Measurements from ENCODE around the gene STXBP5. TPM values are rescaled to one million over a fixed set of nuclear protein-coding genes. Genes with fewer than 3 reads are reported as not detected.
A peak's percentile ranks its signal among the peaks of the same experiment; 100 is the strongest.

STXBP5 gene
- 12.1 and 30.5 TPM in 2 replicates for total RNA-seq (2014; rRNA removed; shearing (Covaris generic); ENCODE audit: low replicate concordance)

- H3K79me2 ChIP-seq (ENCODE audit: low read length), result peaks cover 56% of the 10 kb centered on the region
- H3K36me3 ChIP-seq (ENCODE audit: insufficient read depth, low read length), result peaks cover 5% of the 10 kb centered on the region; the same call in 1 of the 2 replicates
- peak within 1 kb of the TSS; percentile 91 for H3K4me2 ChIP-seq (ENCODE audit: low read depth, low read length, poor library complexity, severe bottlenecking)
- no peaks in the 10 kb centered on the region for H3K9me3 ChIP-seq (ENCODE audit: low read length)
- H3K4me1 ChIP-seq (ENCODE audit: low read length), result peaks cover 44% of the 10 kb centered on the region
- H3K4me3 ChIP-seq (ENCODE audit: low read length), result peak within 1 kb of the TSS; percentile 93
- H3K9ac ChIP-seq (ENCODE audit: low read length), result peak within 1 kb of the TSS; percentile 95
- no peaks in the 10 kb centered on the region for H3K9me2 ChIP-seq (replicated peaks; ENCODE audit: insufficient read depth, low read length)
- peak within 1 kb of the TSS; percentile 77 for H3K27ac ChIP-seq (ENCODE audit: low read length)
- no peaks in the 10 kb centered on the region for H3K27me3 ChIP-seq (ENCODE audit: low read length)
- H4K20me1 ChIP-seq (ENCODE audit: insufficient read depth, low read depth, low read length), result no peaks in the 10 kb centered on the region
- H2AFZ ChIP-seq (ENCODE audit: low read length), result peak within 1 kb of the TSS; percentile 96
- DNase-seq, result peak; percentile 78
Measured at GRCh38 chr6:147204060-147204785, at the start of gene STXBP5. Gene STXBP5 (plus strand): TSS chr6:147204417. CDS start chr6:147204533, 116 bp downstream.

- Histone ChIP-seq H3K27me3 (ENCODE audit: low read length) (no peaks in the 10 kb centered on the region), H3K9ac (ENCODE audit: low read length) (no peak overlapping the region), H4K20me1 (ENCODE audit: insufficient read depth, low read depth, low read length) (no peaks in the 10 kb centered on the region), H3K9me3 (ENCODE audit: low read length) (no peaks in the 10 kb centered on the region), H3K27ac (ENCODE audit: low read length) (no peak overlapping the region), H3K79me2 (ENCODE audit: low read length) (no peaks in the 10 kb centered on the region), H3K4me3 (ENCODE audit: low read length) (no peak overlapping the region), H3K4me1 (ENCODE audit: low read length) (no peaks in the 10 kb centered on the region), H2AFZ (ENCODE audit: low read length) (no peak overlapping the region), H3K36me3 (ENCODE audit: insufficient read depth, low read length) (no peaks in the 10 kb centered on the region), H3K4me2 (ENCODE audit: low read depth, low read length, poor library complexity, severe bottlenecking) (no peak overlapping the region), H3K9me2 (replicated peaks; ENCODE audit: insufficient read depth, low read length) (no peaks in the 10 kb centered on the region)
- DNase-seq, result no peak
Measured at GRCh38 chr6:147154454-147154853, 49.8 kb upstream of the STXBP5 start.

GRCh38 chr6:147156218-147156617 lies 48.0 kb upstream of the STXBP5 start:
- H3K36me3 ChIP-seq (ENCODE audit: insufficient read depth, low read length), result no peaks in the 10 kb centered on the region

GRCh38 chr6:147156799-147157382 lies 47.3 kb upstream of the STXBP5 start:
- Histone ChIP-seq H3K9ac (ENCODE audit: low read length) (no peak overlapping the region), H3K4me2 (ENCODE audit: low read depth, low read length, poor library complexity, severe bottlenecking) (no peak overlapping the region)

More at GRCh38 chr6:147156218-147156617, 48.0 kb upstream of the STXBP5 start:
- no peaks in the 10 kb centered on the region for H3K9me3 ChIP-seq (ENCODE audit: low read length)
- no peaks in the 10 kb centered on the region for H4K20me1 ChIP-seq (ENCODE audit: insufficient read depth, low read depth, low read length)
- H3K9me2 ChIP-seq (replicated peaks; ENCODE audit: insufficient read depth, low read length), result no peaks in the 10 kb centered on the region
- H3K4me3 ChIP-seq (ENCODE audit: low read length), result no peak overlapping the region
- H3K9ac ChIP-seq (ENCODE audit: low read length), result no peak overlapping the region
- H3K27ac ChIP-seq (ENCODE audit: low read length), result no peak overlapping the region
- no peaks in the 10 kb centered on the region for H3K27me3 ChIP-seq (ENCODE audit: low read length)
- DNase-seq, result no peak
- no peak overlapping the region for H2AFZ ChIP-seq (ENCODE audit: low read length)
- H3K4me1 ChIP-seq (ENCODE audit: low read length), result no peaks in the 10 kb centered on the region
- H3K4me2 ChIP-seq (ENCODE audit: low read depth, low read length, poor library complexity, severe bottlenecking), result no peak overlapping the region
- H3K79me2 ChIP-seq (ENCODE audit: low read length), result no peaks in the 10 kb centered on the region

GRCh38 chr6:147157930-147158329 lies 46.3 kb upstream of the STXBP5 start:
- no peak overlapping the region for H3K4me3 ChIP-seq (ENCODE audit: low read length)
- no peaks in the 10 kb centered on the region for H3K9me2 ChIP-seq (replicated peaks; ENCODE audit: insufficient read depth, low read length)
- no peaks in the 10 kb centered on the region for H3K27me3 ChIP-seq (ENCODE audit: low read length)
- no peak overlapping the region for H3K27ac ChIP-seq (ENCODE audit: low read length)
- no peak overlapping the region for H3K9ac ChIP-seq (ENCODE audit: low read length)
- H3K9me3 ChIP-seq (ENCODE audit: low read length), result no peaks in the 10 kb centered on the region
- DNase-seq, result no peak
- no peak overlapping the region for H2AFZ ChIP-seq (ENCODE audit: low read length)
- no peaks in the 10 kb centered on the region for H3K4me1 ChIP-seq (ENCODE audit: low read length)
- H3K4me2 ChIP-seq (ENCODE audit: low read depth, low read length, poor library complexity, severe bottlenecking), result no peak overlapping the region
- no peaks in the 10 kb centered on the region for H3K36me3 ChIP-seq (ENCODE audit: insufficient read depth, low read length)
- no peaks in the 10 kb centered on the region for H3K79me2 ChIP-seq (ENCODE audit: low read length)
- H4K20me1 ChIP-seq (ENCODE audit: insufficient read depth, low read depth, low read length), result no peaks in the 10 kb centered on the region

More at GRCh38 chr6:147156799-147157382, 47.3 kb upstream of the STXBP5 start:
- no peaks in the 10 kb centered on the region for H3K9me3 ChIP-seq (ENCODE audit: low read length)
- H3K79me2 ChIP-seq (ENCODE audit: low read length), result no peaks in the 10 kb centered on the region
- H3K4me1 ChIP-seq (ENCODE audit: low read length), result no peaks in the 10 kb centered on the region
- H4K20me1 ChIP-seq (ENCODE audit: insufficient read depth, low read depth, low read length), result no peaks in the 10 kb centered on the region
- no peak overlapping the region for H3K27ac ChIP-seq (ENCODE audit: low read length)
- H2AFZ ChIP-seq (ENCODE audit: low read length), result no peak overlapping the region
- DNase-seq, result no peak
- H3K27me3 ChIP-seq (ENCODE audit: low read length), result no peaks in the 10 kb centered on the region
- no peaks in the 10 kb centered on the region for H3K9me2 ChIP-seq (replicated peaks; ENCODE audit: insufficient read depth, low read length)
- H3K36me3 ChIP-seq (ENCODE audit: insufficient read depth, low read length), result no peaks in the 10 kb centered on the region
- H3K4me3 ChIP-seq (ENCODE audit: low read length), result no peak overlapping the region

- H3K27ac ChIP-seq (ENCODE audit: low read length), result no peak overlapping the region
- no peaks in the 10 kb centered on the region for H3K9me2 ChIP-seq (replicated peaks; ENCODE audit: insufficient read depth, low read length)
- H3K4me2 ChIP-seq (ENCODE audit: low read depth, low read length, poor library complexity, severe bottlenecking), result no peak overlapping the region
- H3K4me3 ChIP-seq (ENCODE audit: low read length), result no peak overlapping the region
- no peak overlapping the region for H2AFZ ChIP-seq (ENCODE audit: low read length)
- H3K36me3 ChIP-seq (ENCODE audit: insufficient read depth, low read length), result no peaks in the 10 kb centered on the region
- DNase-seq, result no peak
- H3K9me3 ChIP-seq (ENCODE audit: low read length), result no peaks in the 10 kb centered on the region
- H3K79me2 ChIP-seq (ENCODE audit: low read length), result no peaks in the 10 kb centered on the region
- no peaks in the 10 kb centered on the region for H4K20me1 ChIP-seq (ENCODE audit: insufficient read depth, low read depth, low read length)
- H3K9ac ChIP-seq (ENCODE audit: low read length), result no peak overlapping the region
- H3K4me1 ChIP-seq (ENCODE audit: low read length), result no peaks in the 10 kb centered on the region
- H3K27me3 ChIP-seq (ENCODE audit: low read length), result no peaks in the 10 kb centered on the region
Measured at GRCh38 chr6:147158881-147159280, 45.3 kb upstream of the STXBP5 start.

GRCh38 chr6:147159536-147160374 lies 44.5 kb upstream of the STXBP5 start:
- Histone ChIP-seq H3K9me2 (replicated peaks; ENCODE audit: insufficient read depth, low read length) (no peaks in the 10 kb centered on the region), H3K9ac (ENCODE audit: low read length) (no peak overlapping the region), H3K27ac (ENCODE audit: low read length) (no peak overlapping the region), H3K4me2 (ENCODE audit: low read depth, low read length, poor library complexity, severe bottlenecking) (no peak overlapping the region), H3K4me3 (ENCODE audit: low read length) (no peak overlapping the region), H3K79me2 (ENCODE audit: low read length) (no peaks in the 10 kb centered on the region), H3K27me3 (ENCODE audit: low read length) (no peaks in the 10 kb centered on the region), H4K20me1 (ENCODE audit: insufficient read depth, low read depth, low read length) (no peaks in the 10 kb centered on the region), H3K36me3 (ENCODE audit: insufficient read depth, low read length) (no peaks in the 10 kb centered on the region), H3K9me3 (ENCODE audit: low read length) (no peaks in the 10 kb centered on the region), H2AFZ (ENCODE audit: low read length) (no peak overlapping the region), H3K4me1 (ENCODE audit: low read length) (no peaks in the 10 kb centered on the region)
- no peak for DNase-seq

GRCh38 chr6:147160593-147160992 lies 43.6 kb upstream of the STXBP5 start:
- no peak overlapping the region for H3K27ac ChIP-seq (ENCODE audit: low read length)
- H3K4me1 ChIP-seq (ENCODE audit: low read length), result no peaks in the 10 kb centered on the region
- no peaks in the 10 kb centered on the region for H4K20me1 ChIP-seq (ENCODE audit: insufficient read depth, low read depth, low read length)
- H3K9me2 ChIP-seq (replicated peaks; ENCODE audit: insufficient read depth, low read length), result no peaks in the 10 kb centered on the region
- no peaks in the 10 kb centered on the region for H3K79me2 ChIP-seq (ENCODE audit: low read length)
- DNase-seq, result no peak
- no peaks in the 10 kb centered on the region for H3K9me3 ChIP-seq (ENCODE audit: low read length)
- H3K27me3 ChIP-seq (ENCODE audit: low read length), result no peaks in the 10 kb centered on the region
- no peak overlapping the region for H3K4me2 ChIP-seq (ENCODE audit: low read depth, low read length, poor library complexity, severe bottlenecking)
- no peak overlapping the region for H3K4me3 ChIP-seq (ENCODE audit: low read length)
- H3K9ac ChIP-seq (ENCODE audit: low read length), result no peak overlapping the region
- H3K36me3 ChIP-seq (ENCODE audit: insufficient read depth, low read length), result no peaks in the 10 kb centered on the region
- H2AFZ ChIP-seq (ENCODE audit: low read length), result no peak overlapping the region

Measured in Karpas-422 (cell line).